ENCODE results near the gene ARID4B. TPM values are rescaled to one million over a fixed set of nuclear protein-coding genes. Genes with fewer than 3 reads are reported as not detected.

Gene ARID4B
- polyA plus RNA-seq, 1 donor (not counting 4 experiments of a cell fraction or from before 2014, with no cell fraction given): 12.7 TPM

GRCh38 chr1:235206533-235207208, 121.3 kb downstream of the ARID4B start:
- Histone ChIP-seq H3K9ac (ENCODE audit: control insufficient read depth, extremely low read depth, insufficient read depth, low read length) (no peak overlapping the region), H3K9me3 (ENCODE audit: control insufficient read depth, low read depth, low read length) (no peaks in the 10 kb centered on the region), H4K20me1 (ENCODE audit: control insufficient read depth, extremely low read depth, insufficient read depth, low read length) (no peaks in the 10 kb centered on the region), H3K4me3 (ENCODE audit: control insufficient read depth in 2 of 3, extremely low read depth in 1 of 3, insufficient read depth in 2 of 3, low read depth in 1 of 3, low read length in 3 of 3) (no peak overlapping the region), H3K36me3 (ENCODE audit: control insufficient read depth in 2 of 2, extremely low read depth in 1 of 2, insufficient read depth in 2 of 2, low read length in 2 of 2) (peaks cover 3 to 9% of the 10 kb centered on the region in 2 experiments), H2AFZ (ENCODE audit: control insufficient read depth, low read length) (no peak overlapping the region), H3K4me1 (ENCODE audit: control insufficient read depth, extremely low read depth, insufficient read depth, low read length) (no peaks in the 10 kb centered on the region), H3K79me2 (ENCODE audit: control insufficient read depth, insufficient read depth, low read length) (no peaks in the 10 kb centered on the region), H3K27me3 (ENCODE audit: control insufficient read depth, extremely low read depth, insufficient read depth, low read length) (no peaks in the 10 kb centered on the region), H3K9me1 (ENCODE audit: control insufficient read depth, extremely low read depth, insufficient read depth, low read length) (no peaks in the 10 kb centered on the region), H3K4me2 (ENCODE audit: control insufficient read depth, extremely low read depth, insufficient read depth, low read depth, low read length) (no peak overlapping the region), H3K27ac (ENCODE audit: control insufficient read depth, insufficient read depth, low read length) (no peak overlapping the region)
- dilution Hi-C loops (cut with MboI; ENCODE audit: extremely low pct_ligation_motif_present, low sequenced_read_pairs): no loop called here
- DNase-seq (ENCODE audit: low read depth, low spot score) (no peak), FAIRE-seq (peak; percentile 48)
- TF ChIP-seq CTCF (optimal IDR thresholded peaks at IDR 0.05 in 1 of 3, IDR thresholded peaks at IDR 0.05 in 1 of 3, conservative IDR thresholded peaks at IDR 0.05 in 1 of 3; ENCODE audit: extremely low read depth in 1 of 3, insufficient read depth in 2 of 3, low read length in 3 of 3) (no peak), EZH2 (IDR thresholded peaks at IDR 0.05; ENCODE audit: low read length) (no peak)

GRCh38 chr1:235205687-235206086, 122.3 kb downstream of the ARID4B start:
- no peak for DNase-seq (ENCODE audit: low read depth, low spot score)
- Histone ChIP-seq H3K9me1 (ENCODE audit: control insufficient read depth, extremely low read depth, insufficient read depth, low read length) (no peaks in the 10 kb centered on the region), H3K27ac (ENCODE audit: control insufficient read depth, insufficient read depth, low read length) (no peak overlapping the region), H3K4me2 (ENCODE audit: control insufficient read depth, extremely low read depth, insufficient read depth, low read depth, low read length) (no peak overlapping the region), H3K9ac (ENCODE audit: control insufficient read depth, extremely low read depth, insufficient read depth, low read length) (no peak overlapping the region), H3K4me3 (ENCODE audit: control insufficient read depth in 2 of 3, extremely low read depth in 1 of 3, insufficient read depth in 2 of 3, low read depth in 1 of 3, low read length in 3 of 3) (no peak overlapping the region), H2AFZ (ENCODE audit: control insufficient read depth, low read length) (no peak overlapping the region), H3K4me1 (ENCODE audit: control insufficient read depth, extremely low read depth, insufficient read depth, low read length) (no peaks in the 10 kb centered on the region), H3K9me3 (ENCODE audit: control insufficient read depth, low read depth, low read length) (no peaks in the 10 kb centered on the region), H3K27me3 (ENCODE audit: control insufficient read depth, extremely low read depth, insufficient read depth, low read length) (no peaks in the 10 kb centered on the region), H4K20me1 (ENCODE audit: control insufficient read depth, extremely low read depth, insufficient read depth, low read length) (no peaks in the 10 kb centered on the region), H3K79me2 (ENCODE audit: control insufficient read depth, insufficient read depth, low read length) (no peaks in the 10 kb centered on the region), H3K36me3 (ENCODE audit: control insufficient read depth in 2 of 2, extremely low read depth in 1 of 2, insufficient read depth in 2 of 2, low read length in 2 of 2) (peaks cover 0 to 5% of the 10 kb centered on the region in 2 experiments)
- FAIRE-seq: no peak
- dilution Hi-C loops (cut with MboI; ENCODE audit: extremely low pct_ligation_motif_present, low sequenced_read_pairs): no loop called here
- TF ChIP-seq CTCF (optimal IDR thresholded peaks at IDR 0.05 in 1 of 3, IDR thresholded peaks at IDR 0.05 in 1 of 3, conservative IDR thresholded peaks at IDR 0.05 in 1 of 3; ENCODE audit: extremely low read depth in 1 of 3, insufficient read depth in 2 of 3, low read length in 3 of 3) (no peak), EZH2 (IDR thresholded peaks at IDR 0.05; ENCODE audit: low read length) (no peak)

All from keratinocyte (primary cell).